Stimulated activated memory B cell treated with anti-CD40 and anti-IgM and Interleukin-4, amounts not matched to agents 10 μg/mL and 1 μg/mL and 100 μg/mL, for 72 hours (primary cell): ENCODE results near the gene NUDT3.
A peak's percentile ranks its signal among the peaks of the same experiment; 100 is the strongest.
"Not testable (repeated sequence)": the region's sequence is repeated elsewhere in the genome, so short reads cannot be mapped to it uniquely, and the experiment has no call there.

Source experiments
- ATAC-seq: fragments of 150-1000 bp; cut with Tn5 transposase; 2 replicates; pipeline ENCODE4 v1.10.0; 2021
- H3K27ac Mint-ChIP-seq: one replicate; pipeline ENCODE4 v1.8.0; 2022; ENCODE audit warnings: mild to moderate bottlenecking, mixed read lengths
- H3K27me3 Mint-ChIP-seq: one replicate; pipeline ENCODE4 v1.8.0; 2022; ENCODE audit warnings: mixed read lengths
- H3K36me3 Mint-ChIP-seq: one replicate; pipeline ENCODE4 v1.8.0; 2022; ENCODE audit warnings: mixed read lengths
- H3K4me1 Mint-ChIP-seq: one replicate; pipeline ENCODE4 v1.8.0; 2022; ENCODE audit warnings: mixed read lengths
- H3K4me3 Mint-ChIP-seq: one replicate; pipeline ENCODE4 v1.8.0; 2022; ENCODE audit warnings: mild to moderate bottlenecking, moderate library complexity, mixed read lengths
- H3K9me3 Mint-ChIP-seq: one replicate; pipeline ENCODE4 v1.8.0; 2022; ENCODE audit warnings: mixed read lengths

Gene NUDT3

DNA sequence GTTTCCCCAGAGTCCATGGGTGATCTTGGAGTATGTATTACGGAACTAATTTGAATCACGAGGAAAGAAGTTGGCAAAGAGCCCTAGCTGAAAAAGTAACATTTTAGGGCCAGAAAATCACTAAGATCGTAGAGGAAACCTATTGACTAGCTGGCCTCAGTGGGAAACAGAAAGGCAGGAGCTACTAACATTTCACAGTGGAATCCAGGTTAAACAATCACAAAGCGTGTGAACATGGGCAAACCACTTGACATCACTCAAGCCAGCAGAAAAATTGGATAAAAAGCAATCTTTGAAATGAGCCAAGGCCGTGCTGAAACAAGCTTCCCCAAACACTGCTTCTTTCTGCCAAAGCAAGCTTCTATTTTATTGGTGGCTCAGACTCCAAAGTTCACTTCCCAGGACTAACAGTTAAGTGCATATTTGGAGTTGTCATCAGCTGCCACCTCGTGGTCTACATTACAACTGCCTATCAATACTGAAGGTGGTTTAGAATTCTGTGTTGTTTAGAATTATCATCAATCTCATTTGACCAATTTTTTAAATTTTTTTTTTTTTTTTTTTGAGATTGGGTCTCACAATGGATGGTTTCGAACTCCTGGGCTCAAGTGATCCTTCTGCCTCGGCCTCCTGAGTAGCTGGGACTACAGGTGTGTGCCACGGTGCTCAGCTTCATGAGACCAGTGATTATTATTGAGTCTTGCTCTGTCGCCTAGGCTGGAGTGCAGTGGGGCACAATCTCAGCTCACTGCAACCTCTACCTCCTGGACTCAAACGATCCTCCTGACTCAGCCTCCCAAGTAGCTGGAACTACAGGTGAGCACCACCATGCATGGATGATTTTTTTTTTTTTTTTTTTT lies 22.8 kb upstream of the NUDT3 start:
- H3K9me3 Mint-ChIP-seq: no peaks in the 10 kb centered on the region
- H3K4me3 Mint-ChIP-seq: no peak overlapping the region
- peak; percentile 59 for ATAC-seq
- H3K4me1 Mint-ChIP-seq: peaks cover 7% of the 10 kb centered on the region
- H3K36me3 Mint-ChIP-seq: peaks cover 50% of the 10 kb centered on the region
- no peak overlapping the region for H3K27ac Mint-ChIP-seq
- H3K27me3 Mint-ChIP-seq: no peaks in the 10 kb centered on the region

DNA sequence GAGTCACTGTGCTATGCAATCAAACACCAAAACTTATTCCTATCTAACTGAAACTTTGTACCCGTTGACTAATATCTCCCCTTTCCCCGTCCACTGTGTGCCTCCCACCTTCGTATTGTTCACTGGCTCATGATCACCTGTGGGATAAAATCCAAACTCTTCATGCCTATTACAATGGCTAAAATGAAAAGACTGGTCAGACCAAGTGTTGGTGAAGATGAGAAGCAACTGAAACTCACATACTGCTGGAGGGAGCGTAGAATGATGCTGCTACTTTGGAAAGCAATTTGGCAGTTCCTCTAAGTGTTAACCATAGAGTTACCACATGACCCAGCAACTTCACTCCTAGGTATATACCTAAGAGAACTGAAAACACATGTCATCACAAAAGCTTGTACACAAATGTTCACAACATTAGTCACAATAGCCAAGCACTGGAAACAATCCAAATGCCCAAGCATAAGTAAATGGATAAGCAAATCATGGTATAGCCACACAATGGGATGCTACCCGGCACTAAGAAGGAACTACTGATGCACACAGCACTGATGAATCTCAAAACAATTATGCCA lies 20.3 kb upstream of the NUDT3 start:
- Mint-ChIP-seq H3K36me3 (peaks cover 35% of the 10 kb centered on the region), H3K27me3 (no peaks in the 10 kb centered on the region), H3K4me1 (no peaks in the 10 kb centered on the region), H3K27ac (no peak overlapping the region), H3K4me3 (no peak overlapping the region), H3K9me3 (no peaks in the 10 kb centered on the region)
- ATAC-seq: no peak

DNA sequence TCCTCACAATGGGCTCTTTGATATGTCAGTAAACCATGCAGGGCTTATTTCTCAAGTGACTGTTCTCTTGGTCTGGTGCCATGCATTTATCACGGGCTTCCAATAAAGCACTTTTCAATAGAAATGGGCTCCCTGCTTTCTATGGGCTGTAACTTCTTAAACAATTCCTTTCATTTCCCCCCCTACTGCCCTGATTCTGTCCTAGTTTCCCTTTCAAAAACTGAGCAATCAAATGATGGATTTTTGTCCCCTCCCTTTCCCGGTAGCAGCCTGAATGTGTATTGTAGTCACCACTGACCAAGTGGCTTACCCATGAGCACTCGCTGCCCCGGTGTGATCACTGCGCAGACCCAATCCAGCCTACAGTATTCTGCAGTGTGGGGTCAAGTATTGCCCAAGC lies 19.5 kb upstream of the NUDT3 start:
- peaks cover 30% of the 10 kb centered on the region for H3K36me3 Mint-ChIP-seq
- H3K27me3 Mint-ChIP-seq: no peaks in the 10 kb centered on the region
- H3K4me1 Mint-ChIP-seq: no peaks in the 10 kb centered on the region
- no peaks in the 10 kb centered on the region for H3K9me3 Mint-ChIP-seq
- no peak overlapping the region for H3K4me3 Mint-ChIP-seq
- ATAC-seq: no peak
- H3K27ac Mint-ChIP-seq: peak overlapping the region; percentile 21

DNA sequence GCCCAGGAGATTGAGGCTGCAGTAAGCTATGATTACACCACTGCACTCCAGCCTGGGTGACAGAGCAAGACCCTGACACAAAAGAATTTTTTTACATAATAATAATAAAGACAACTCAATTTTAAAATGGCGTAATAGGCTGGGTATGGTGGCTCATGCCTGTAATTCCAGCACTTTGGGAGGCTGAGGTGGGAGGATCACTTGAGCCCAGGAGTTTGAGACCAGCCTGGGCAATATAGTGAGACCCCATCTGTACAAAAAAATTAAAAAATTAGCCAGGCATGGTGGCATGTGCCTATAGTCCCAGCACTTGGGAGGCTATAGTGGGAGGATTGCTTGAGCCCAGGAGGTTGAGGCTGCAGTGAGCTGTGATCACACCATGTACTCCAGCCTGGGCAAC lies 15.4 kb upstream of the NUDT3 start:
- not testable (repeated sequence) for ATAC-seq, H3K4me1 Mint-ChIP-seq, H3K27me3 Mint-ChIP-seq, H3K9me3 Mint-ChIP-seq, H3K4me3 Mint-ChIP-seq, H3K27ac Mint-ChIP-seq
- H3K36me3 Mint-ChIP-seq: peaks cover 17% of the 10 kb centered on the region

DNA sequence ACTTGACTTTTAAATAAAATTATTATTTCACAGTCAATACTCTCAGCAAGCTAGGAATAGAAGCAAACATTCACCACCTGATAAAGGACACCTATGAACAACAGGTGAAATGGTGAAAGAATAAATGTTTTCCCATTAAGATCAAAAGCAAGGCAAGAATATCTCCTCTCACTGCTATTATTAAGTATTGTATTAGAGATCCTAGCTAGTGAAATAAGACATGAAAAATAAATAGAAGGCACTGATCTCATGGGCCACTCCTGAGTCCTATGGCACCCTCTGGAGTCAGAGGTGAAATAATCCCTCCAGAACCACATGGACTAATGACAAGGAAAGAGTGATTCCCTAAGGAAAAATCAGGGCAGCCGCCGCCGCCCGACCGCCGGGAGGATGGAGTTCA lies 4.0 kb upstream of the NUDT3 start:
- no peak overlapping the region for H3K4me3 Mint-ChIP-seq
- H3K36me3 Mint-ChIP-seq: no peaks in the 10 kb centered on the region
- no peak overlapping the region for H3K27ac Mint-ChIP-seq
- no peak for ATAC-seq
- H3K4me1 Mint-ChIP-seq: peaks cover 8% of the 10 kb centered on the region
- no peaks in the 10 kb centered on the region for H3K27me3 Mint-ChIP-seq
- H3K9me3 Mint-ChIP-seq: no peaks in the 10 kb centered on the region

DNA sequence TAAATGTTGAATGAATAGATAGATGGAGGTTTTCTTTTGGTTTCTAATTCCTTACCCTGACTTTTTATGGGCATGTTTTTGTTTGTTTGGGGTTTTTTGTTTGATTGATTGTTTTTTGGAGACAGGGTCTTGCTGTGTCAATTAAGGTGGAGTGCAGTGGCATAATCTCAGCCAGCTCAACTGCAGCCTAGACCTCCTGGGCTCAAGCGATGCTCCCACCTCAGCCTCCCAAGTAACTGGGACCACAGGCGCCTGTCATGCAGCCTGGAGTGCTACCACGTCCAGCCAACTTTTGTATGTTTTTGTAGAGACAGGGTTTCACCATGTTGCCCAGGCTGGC lies 1.5 kb upstream of the NUDT3 start:
- peaks cover 3% of the 10 kb centered on the region for H3K9me3 Mint-ChIP-seq
- peaks cover 5% of the 10 kb centered on the region for H3K36me3 Mint-ChIP-seq
- H3K4me1 Mint-ChIP-seq: peaks cover 13% of the 10 kb centered on the region
- no peak overlapping the region for H3K27ac Mint-ChIP-seq
- no peaks in the 10 kb centered on the region for H3K27me3 Mint-ChIP-seq
- peak overlapping the region; percentile 29 for H3K4me3 Mint-ChIP-seq
- ATAC-seq: no peak

DNA sequence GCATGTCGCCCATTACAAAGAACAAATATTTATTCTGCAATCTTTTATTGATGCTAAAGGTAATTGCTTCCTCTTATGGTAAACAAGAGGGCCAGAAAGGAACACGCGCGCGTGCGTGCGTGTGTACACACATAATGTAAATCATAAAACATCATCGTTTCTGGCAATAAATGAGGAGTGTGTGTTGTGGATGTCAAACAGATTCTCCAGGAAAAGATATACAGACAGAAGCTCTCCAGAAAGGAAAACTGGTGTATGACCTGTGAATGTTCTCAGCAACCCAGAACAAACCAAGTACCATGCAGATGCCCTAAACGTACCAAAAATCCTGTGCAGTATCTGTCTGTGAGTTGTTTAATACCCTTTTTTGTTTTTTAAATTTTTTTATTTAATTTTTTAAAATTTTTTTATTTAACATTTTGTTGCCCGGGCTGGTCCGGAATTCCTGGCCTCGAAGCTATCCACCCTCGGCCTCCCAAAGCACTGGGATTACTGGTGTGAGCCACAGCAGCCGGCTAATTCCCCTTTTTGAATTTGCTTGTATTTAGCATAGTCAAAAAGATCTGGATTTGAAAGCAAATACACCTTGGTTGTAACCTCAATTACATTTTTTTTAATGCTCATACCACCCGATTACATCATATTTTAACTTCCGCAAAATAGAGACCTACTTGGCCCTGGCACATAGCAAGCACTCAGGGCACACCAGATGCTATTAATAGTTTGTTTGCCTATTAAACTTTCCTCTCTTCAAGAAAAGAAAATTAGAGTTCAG lies 909 bp upstream of the NUDT3 start:
- Mint-ChIP-seq H3K27me3 (no peaks in the 10 kb centered on the region), H3K4me1 (peaks cover 14% of the 10 kb centered on the region), H3K27ac (no peak overlapping the region), H3K9me3 (peaks cover 3% of the 10 kb centered on the region), H3K4me3 (peak overlapping the region; percentile 29), H3K36me3 (peaks cover 5% of the 10 kb centered on the region)
- ATAC-seq: no peak

DNA sequence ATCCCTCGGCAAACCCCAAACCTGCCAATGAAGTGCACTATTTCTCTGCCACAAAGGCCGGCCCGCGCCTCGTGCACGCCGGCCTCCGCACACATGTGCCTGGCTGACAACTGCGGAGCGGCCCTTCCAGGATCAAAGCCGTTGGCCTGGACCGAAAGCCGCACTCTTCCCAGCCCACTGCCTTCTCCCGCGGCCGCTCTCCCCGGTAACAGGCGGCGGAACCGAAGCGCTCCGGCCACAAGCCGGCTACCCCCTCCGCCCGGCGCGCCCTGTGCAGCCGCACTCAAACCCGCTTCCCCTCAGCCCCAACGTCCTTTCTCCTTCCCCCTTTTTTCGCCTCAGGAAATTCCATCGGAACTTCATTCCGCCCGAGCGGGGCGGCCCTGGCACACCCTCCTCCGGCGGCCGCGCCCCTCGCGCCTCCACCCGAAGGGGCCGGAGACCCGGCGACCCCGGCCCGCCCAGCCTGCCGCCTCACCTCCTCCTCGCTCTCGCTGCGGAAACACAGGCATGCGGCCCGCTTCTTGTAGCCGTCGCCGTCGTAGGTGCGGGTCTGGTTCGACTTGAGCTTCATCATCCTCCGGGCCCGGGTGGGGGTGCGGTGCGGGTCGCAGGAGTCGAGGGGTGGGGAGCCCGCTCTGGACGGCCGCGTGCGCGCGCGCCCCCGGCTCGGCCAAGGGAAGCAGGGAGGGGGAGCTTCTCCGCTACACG lies 528 bp downstream of the NUDT3 start:
- Mint-ChIP-seq H3K27ac (no peak overlapping the region), H3K27me3 (no peaks in the 10 kb centered on the region), H3K4me3 (no peak overlapping the region), H3K9me3 (peaks cover 3% of the 10 kb centered on the region), H3K4me1 (peaks cover 14% of the 10 kb centered on the region), H3K36me3 (peaks cover 5% of the 10 kb centered on the region)
- peak; percentile 69 for ATAC-seq

DNA sequence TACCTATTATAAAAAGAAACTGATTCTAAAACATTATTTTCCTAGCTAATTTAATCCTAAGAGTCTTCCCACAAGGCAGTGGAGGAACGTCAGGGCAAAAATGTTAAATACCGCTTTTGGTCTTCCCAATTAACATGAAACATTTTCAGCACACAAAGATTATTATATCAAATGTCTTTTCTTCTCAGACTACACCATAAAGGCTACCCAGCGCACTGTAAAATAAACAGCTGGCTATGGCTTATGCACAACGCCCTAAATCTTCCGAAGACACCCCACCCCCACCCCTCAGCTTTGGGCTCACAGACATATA lies 1.0 kb downstream of the NUDT3 start:
- peaks cover 3% of the 10 kb centered on the region for H3K9me3 Mint-ChIP-seq

DNA sequence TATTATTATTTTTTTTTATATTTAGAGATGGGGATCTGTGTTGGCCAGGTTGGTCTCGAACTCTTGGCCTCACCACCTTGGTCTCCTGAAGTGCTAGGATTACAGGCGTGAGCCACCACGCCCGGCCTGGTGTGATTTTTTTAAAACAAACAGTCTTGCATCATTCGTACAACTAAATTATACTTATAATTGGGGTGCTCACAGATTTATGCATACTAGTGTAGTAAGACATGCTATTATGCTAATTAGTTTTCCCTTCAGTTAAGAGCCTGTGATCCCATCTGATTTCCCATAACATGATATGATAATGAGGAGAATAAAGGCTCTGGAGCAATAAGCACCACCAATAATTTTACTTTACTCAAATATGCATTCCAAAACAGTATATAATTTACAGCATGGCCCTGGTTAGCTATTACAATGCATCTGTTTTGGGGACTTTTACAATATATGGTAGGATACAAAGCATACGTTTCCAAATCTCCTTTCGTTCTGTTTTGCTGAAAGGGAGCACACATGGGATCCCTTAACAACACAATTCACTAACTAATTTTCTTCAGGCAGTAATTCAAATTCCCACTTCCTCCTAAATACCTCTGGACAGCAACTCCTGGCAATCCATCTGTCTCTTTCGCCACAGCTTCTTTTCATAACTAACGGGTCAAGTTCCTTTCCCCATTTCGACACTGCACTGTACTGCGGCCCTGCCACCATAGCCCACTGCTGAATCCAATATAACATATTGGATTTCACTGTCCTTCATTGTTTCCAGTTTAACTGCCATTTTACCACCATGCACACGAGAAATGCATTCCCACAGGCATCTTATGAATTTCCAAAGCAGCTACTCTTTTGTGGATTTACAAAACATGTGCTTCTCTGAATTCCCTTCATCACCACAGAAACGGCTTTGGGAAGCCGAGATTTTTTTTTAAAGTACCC lies 1.7 kb downstream of the NUDT3 start:
- no peak overlapping the region for H3K27ac Mint-ChIP-seq
- no peak for ATAC-seq
- peaks cover 5% of the 10 kb centered on the region for H3K36me3 Mint-ChIP-seq
- H3K9me3 Mint-ChIP-seq: peaks cover 3% of the 10 kb centered on the region
- no peak overlapping the region for H3K4me3 Mint-ChIP-seq
- H3K27me3 Mint-ChIP-seq: no peaks in the 10 kb centered on the region
- H3K4me1 Mint-ChIP-seq: peaks cover 23% of the 10 kb centered on the region

More for the DNA sequence above, 1.0 kb downstream of the NUDT3 start:
- H3K27me3 Mint-ChIP-seq: no peaks in the 10 kb centered on the region
- peaks cover 5% of the 10 kb centered on the region for H3K36me3 Mint-ChIP-seq
- no peak overlapping the region for H3K27ac Mint-ChIP-seq
- peaks cover 19% of the 10 kb centered on the region for H3K4me1 Mint-ChIP-seq
- H3K4me3 Mint-ChIP-seq: no peak overlapping the region
- no peak for ATAC-seq

DNA sequence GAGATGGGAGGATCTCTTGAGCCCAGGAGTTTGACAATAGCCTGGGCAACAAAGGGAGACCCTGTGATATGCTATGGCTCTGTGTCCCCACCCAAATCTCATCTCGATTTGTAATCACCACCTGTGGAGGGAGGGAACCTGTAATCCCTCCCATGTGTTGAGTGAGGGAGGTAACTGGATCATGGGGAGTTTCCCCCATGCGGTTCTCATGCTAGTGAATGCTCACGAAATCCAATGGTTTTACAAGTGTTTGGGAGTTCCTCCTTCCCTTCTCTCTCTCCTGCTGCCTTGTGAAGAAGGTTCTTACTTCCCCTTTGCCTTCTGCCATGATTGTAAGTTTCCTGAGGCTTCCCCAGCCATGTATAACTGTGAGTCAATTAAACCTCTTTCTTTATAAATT lies 3.4 kb downstream of the NUDT3 start:
- no peak for ATAC-seq
- H3K4me1 Mint-ChIP-seq: peaks cover 37% of the 10 kb centered on the region

DNA sequence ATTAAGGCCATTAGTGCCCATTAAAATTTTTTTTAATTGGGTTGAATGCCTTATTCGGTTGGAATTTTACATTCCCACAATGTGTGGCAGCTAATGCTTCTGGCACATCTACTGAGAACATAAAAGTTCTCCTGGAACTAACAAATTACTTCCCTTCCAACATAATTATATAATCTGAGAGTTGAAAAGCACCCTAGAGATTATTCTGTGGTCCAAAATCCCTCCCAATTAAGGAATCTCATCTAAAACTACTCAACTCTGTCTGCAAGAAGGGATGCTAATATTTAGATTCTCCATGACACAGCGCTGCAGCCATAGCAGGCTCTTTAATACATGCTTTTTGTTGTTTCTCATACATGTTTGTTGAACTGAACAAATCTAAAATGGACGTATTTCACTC lies 4.0 kb downstream of the NUDT3 start:
- no peaks in the 10 kb centered on the region for H3K27me3 Mint-ChIP-seq
- no peak overlapping the region for H3K27ac Mint-ChIP-seq
- ATAC-seq: no peak
- H3K36me3 Mint-ChIP-seq: peaks cover 9% of the 10 kb centered on the region
- peaks cover 3% of the 10 kb centered on the region for H3K9me3 Mint-ChIP-seq
- no peak overlapping the region for H3K4me3 Mint-ChIP-seq
- H3K4me1 Mint-ChIP-seq: peaks cover 37% of the 10 kb centered on the region

More for the DNA sequence above, 3.4 kb downstream of the NUDT3 start:
- Mint-ChIP-seq H3K36me3 (peaks cover 5% of the 10 kb centered on the region), H3K4me3 (no peak overlapping the region), H3K27ac (no peak overlapping the region), H3K27me3 (no peaks in the 10 kb centered on the region), H3K9me3 (peaks cover 3% of the 10 kb centered on the region)

DNA sequence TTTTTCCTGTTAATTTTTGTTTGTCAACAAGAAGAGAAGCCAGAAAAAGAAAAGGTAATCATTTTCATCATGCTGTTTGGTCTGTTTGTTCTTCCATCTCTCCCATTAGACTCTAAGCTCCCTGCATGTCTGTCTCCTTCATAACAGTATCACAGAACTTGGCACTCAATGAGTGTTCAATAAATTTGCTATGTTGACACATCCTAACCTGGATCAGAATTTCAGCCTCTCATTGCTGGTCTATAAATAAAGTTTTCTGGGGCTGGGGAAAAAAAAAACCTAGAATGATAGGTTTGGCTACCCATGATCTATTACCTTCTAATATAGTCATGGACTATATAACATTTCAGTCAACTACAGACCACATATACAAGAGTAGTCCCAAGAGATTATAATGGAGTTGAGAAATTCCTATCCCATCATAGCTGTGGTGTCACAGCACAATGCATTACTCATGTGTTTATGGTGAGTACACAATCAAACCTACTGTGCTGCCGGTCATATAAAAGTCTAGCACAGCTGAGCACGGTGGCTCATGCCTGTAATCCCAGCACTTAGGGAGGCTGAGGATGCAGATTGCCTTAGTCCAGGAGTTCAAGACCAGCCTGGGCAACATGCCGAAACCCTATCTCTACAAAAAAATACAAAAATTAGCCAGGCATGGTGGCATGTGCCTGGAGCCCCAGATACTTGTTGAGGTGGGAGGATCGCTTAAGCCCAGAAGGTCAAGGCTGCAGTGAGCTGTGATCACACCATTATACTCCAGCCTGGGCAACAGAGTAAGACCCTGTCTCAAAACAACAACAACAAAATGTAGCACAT lies 5.9 kb downstream of the NUDT3 start:
- Mint-ChIP-seq H3K4me3 (no peak overlapping the region), H3K27me3 (no peaks in the 10 kb centered on the region), H3K36me3 (peaks cover 11% of the 10 kb centered on the region), H3K27ac (peak overlapping the region; percentile 11), H3K4me1 (peaks cover 41% of the 10 kb centered on the region), H3K9me3 (peaks cover 3% of the 10 kb centered on the region)
- ATAC-seq: no peak

DNA sequence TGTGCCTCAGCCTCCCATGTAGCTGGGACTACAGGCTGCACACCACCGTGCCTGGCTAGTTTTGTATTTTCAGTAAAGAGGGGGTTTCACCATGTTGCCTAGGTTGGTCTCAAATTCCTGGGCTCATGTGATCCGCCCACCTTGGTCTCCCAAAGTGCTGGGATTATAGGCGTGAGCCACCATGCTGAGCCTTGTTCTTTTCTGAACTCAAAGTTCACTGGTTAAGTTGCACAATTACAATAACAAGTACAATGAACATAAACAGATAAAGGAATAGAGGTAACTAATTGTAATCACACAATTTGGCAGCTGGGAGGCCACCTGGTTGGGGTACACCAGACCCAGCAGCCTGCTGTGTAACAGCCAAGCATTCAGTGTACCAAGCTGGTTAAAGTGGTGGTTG lies 6.7 kb downstream of the NUDT3 start:
- Mint-ChIP-seq H3K27ac (peak overlapping the region; percentile 11), H3K4me3 (no peak overlapping the region), H3K4me1 (peaks cover 41% of the 10 kb centered on the region), H3K27me3 (no peaks in the 10 kb centered on the region), H3K36me3 (peaks cover 14% of the 10 kb centered on the region), H3K9me3 (peaks cover 3% of the 10 kb centered on the region)
- no peak for ATAC-seq
